Endodermal cell (in vitro differentiated cells): ENCODE measurements around the gene PPP2R2C. TPM values are rescaled to one million over a fixed set of nuclear protein-coding genes. Genes with fewer than 3 reads are reported as not detected.
A peak's percentile ranks its signal among the peaks of the same experiment; 100 is the strongest.

Experiments used
- DNase-seq: peaks from one replicate; pipeline ENCODE4 v3.0.0-alpha.2; 2017
- H3K27ac ChIP-seq: 2 replicates; pipeline ENCODE4 v1.5.1; 2013; ENCODE audit warnings: mild to moderate bottlenecking, low read depth, low read length, moderate library complexity
- H3K27me3 ChIP-seq: 2 replicates; pipeline ENCODE4 v1.6.1; 2013; ENCODE audit warnings: mild to moderate bottlenecking, low read length, moderate library complexity; ENCODE audit not compliant: insufficient read depth, control insufficient read depth, poor library complexity, severe bottlenecking
- H3K36me3 ChIP-seq: 2 replicates; pipeline ENCODE4 v1.7.0; 2013; ENCODE audit warnings: mild to moderate bottlenecking, low read length, moderate library complexity; ENCODE audit not compliant: control insufficient read depth, insufficient read depth
- H3K4me1 ChIP-seq: one replicate; pipeline ENCODE4 v1.7.0; 2013; ENCODE audit warnings: low read length; ENCODE audit not compliant: control insufficient read depth, insufficient read depth
- H3K4me3 ChIP-seq: 2 replicates; pipeline ENCODE4 v1.5.1; 2013; ENCODE audit warnings: mild to moderate bottlenecking, low read length, moderate library complexity
- H3K9ac ChIP-seq: 2 replicates; pipeline ENCODE4 v1.6.1; 2013; ENCODE audit warnings: mild to moderate bottlenecking, low read length, moderate library complexity; ENCODE audit not compliant: poor library complexity, severe bottlenecking; ENCODE audit errors: extremely low read depth
- H3K9me3 ChIP-seq: 2 replicates; pipeline ENCODE4 v1.6.1; 2013; ENCODE audit warnings: mild to moderate bottlenecking, low read length, moderate library complexity; ENCODE audit not compliant: control insufficient read depth
- H3K27ac Mint-ChIP-seq: 2 replicates; pipeline ENCODE4 v1.8.0; 2020; ENCODE audit warnings: mixed read lengths
- H3K27me3 Mint-ChIP-seq: 2 replicates; pipeline ENCODE4 v1.8.0; 2021; ENCODE audit warnings: mild to moderate bottlenecking, mixed read lengths; ENCODE audit not compliant: insufficient read depth
- H3K36me3 Mint-ChIP-seq: 2 replicates; pipeline ENCODE4 v1.8.0; 2020; ENCODE audit warnings: low read depth, mixed read lengths
- H3K4me1 Mint-ChIP-seq: 2 replicates; pipeline ENCODE4 v1.8.0; 2020; ENCODE audit warnings: mixed read lengths
- H3K4me3 Mint-ChIP-seq: 2 replicates; pipeline ENCODE4 v1.8.0; 2020; ENCODE audit warnings: mild to moderate bottlenecking, moderate library complexity, mixed read lengths
- H3K9me3 Mint-ChIP-seq: 2 replicates; pipeline ENCODE4 v1.8.0; 2020; ENCODE audit warnings: mild to moderate bottlenecking, mixed read lengths
- WGBS, 2 experiments: methylation state at CpG; one replicate each; pipeline versions ENCODE4 v1.1.5 to v1.1.7; 2013; ENCODE audit warnings: missing lambda C conversion rate in 2 of 2, mixed read lengths in 1 of 2; ENCODE audit not compliant: insufficient coverage in 1 of 2, insufficient read length in 1 of 2; 5-methylcytosine and 5-hydroxymethylcytosine counted together
- total RNA-seq, 2 donors: library from RNA; stranded (reverse); fragmentation: NEBNext Ultra II Directional in 1 of 2; extraction: Animal tissue kit (Norgen Biotek cat#: 25700) in 1 of 2; gene quantifications; 2 replicates in 1 of 2; 3 replicates in 1 of 2; pipeline ENCODE4 v1.2.1, GENCODE V29; 2021
- TF ChIP-seq, protein P1 (sequence below): fragments of 200-600 bp; sonication (generic); conservative IDR thresholded peaks from 2 replicates; pipeline ENCODE4 v1.5.0; 2021; ENCODE audit warnings: antibody characterized with exemption, mild to moderate bottlenecking

PPP2R2C gene
- total RNA-seq, 2 donors from 2014 or later: 4.4 to 19.2 TPM

DNA sequence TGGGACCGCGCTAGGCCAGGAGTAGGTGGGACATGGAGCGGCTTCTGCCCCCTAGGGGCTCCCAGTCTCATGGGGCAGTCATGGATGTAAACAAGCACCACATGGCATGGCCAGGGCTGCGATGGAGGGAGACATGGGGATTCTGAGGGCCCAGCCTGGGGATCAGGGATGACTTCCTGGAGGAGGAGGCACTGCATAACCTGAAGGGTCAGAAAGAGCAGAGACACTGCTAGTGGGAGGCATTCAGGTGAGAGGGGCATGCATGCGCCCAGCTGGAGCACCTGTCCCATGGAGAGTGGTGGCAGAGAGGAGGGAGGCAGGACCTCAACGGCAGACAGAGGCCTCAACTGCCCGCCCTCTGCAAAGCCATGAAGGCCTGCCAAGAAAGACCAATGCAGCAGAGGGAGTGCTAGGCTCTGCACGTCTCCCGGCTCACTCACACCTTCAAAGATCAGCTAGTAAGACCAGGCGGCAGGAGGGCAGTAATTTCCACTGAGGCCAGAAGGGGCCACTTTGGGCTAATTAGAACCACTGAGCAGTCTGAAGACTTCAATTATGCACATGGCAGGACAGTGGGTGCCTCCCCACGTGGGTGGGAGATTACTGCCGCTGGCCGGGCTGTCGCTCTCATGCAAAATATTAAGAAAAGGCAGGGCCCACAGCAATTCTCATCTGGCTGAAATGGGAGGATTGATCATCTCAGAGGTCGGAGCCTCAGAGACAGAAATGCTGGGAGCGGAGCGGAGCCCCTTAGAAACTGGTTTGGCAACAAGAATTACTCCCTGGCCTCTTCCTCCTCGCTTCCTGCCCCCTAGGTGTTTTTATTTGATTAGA lies 69.6 kb downstream of the PPP2R2C start:
- Histone ChIP-seq H3K4me1 (no peaks in the 10 kb centered on the region), H3K9ac (no peak overlapping the region), H3K27me3 (no peaks in the 10 kb centered on the region), H3K9me3 (no peaks in the 10 kb centered on the region), H3K36me3 (no peaks in the 10 kb centered on the region), H3K4me3 (no peak overlapping the region), H3K27ac (no peak overlapping the region)
- no peak overlapping the region for H3K4me3 Mint-ChIP-seq
- peak; percentile 82 for DNase-seq
- no peaks in the 10 kb centered on the region for H3K27me3 Mint-ChIP-seq
- TF ChIP-seq, protein P1, sequence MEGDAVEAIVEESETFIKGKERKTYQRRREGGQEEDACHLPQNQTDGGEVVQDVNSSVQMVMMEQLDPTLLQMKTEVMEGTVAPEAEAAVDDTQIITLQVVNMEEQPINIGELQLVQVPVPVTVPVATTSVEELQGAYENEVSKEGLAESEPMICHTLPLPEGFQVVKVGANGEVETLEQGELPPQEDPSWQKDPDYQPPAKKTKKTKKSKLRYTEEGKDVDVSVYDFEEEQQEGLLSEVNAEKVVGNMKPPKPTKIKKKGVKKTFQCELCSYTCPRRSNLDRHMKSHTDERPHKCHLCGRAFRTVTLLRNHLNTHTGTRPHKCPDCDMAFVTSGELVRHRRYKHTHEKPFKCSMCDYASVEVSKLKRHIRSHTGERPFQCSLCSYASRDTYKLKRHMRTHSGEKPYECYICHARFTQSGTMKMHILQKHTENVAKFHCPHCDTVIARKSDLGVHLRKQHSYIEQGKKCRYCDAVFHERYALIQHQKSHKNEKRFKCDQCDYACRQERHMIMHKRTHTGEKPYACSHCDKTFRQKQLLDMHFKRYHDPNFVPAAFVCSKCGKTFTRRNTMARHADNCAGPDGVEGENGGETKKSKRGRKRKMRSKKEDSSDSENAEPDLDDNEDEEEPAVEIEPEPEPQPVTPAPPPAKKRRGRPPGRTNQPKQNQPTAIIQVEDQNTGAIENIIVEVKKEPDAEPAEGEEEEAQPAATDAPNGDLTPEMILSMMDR: peak; percentile 63
- 70 to 76% methylated on average over 11 to 18 of the region's 18 CpGs for WGBS, 2 experiments
- no peaks in the 10 kb centered on the region for H3K9me3 Mint-ChIP-seq
- H3K27ac Mint-ChIP-seq: no peak overlapping the region
- no peaks in the 10 kb centered on the region for H3K36me3 Mint-ChIP-seq
- H3K4me1 Mint-ChIP-seq: peaks cover 25% of the 10 kb centered on the region

DNA sequence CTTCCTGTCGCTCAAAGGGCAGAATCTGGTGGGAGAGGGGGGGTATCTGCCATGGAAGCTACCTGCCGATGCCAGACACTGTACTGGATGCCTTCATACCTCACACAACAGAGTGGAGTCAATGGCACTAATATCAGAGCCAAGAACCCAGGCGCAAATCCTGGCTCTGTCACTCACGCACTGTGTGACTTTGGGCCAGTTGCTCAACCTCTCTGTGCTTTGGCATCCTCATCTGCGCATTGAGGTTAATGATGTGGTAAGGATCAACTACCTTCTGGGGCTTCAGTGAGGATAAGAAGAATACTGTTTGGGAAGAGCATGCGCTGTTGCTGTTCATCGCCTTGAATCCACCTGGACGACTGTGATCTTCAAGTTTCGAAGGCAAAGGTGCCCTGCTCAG lies 70.6 kb downstream of the PPP2R2C start:
- Histone ChIP-seq H3K4me1 (no peaks in the 10 kb centered on the region), H3K36me3 (no peaks in the 10 kb centered on the region), H3K9ac (no peak overlapping the region), H3K9me3 (no peaks in the 10 kb centered on the region), H3K4me3 (no peak overlapping the region), H3K27me3 (no peaks in the 10 kb centered on the region), H3K27ac (no peak overlapping the region)
- H3K9me3 Mint-ChIP-seq: no peaks in the 10 kb centered on the region
- 93 to 95% methylated on average over 7 to 9 of the region's 9 CpGs for WGBS, 2 experiments
- H3K4me3 Mint-ChIP-seq: no peak overlapping the region
- H3K27ac Mint-ChIP-seq: no peak overlapping the region
- peaks cover 27% of the 10 kb centered on the region for H3K4me1 Mint-ChIP-seq
- no peak for DNase-seq
- no peaks in the 10 kb centered on the region for H3K27me3 Mint-ChIP-seq
- no peaks in the 10 kb centered on the region for H3K36me3 Mint-ChIP-seq
- TF ChIP-seq, protein P1: no peak

DNA sequence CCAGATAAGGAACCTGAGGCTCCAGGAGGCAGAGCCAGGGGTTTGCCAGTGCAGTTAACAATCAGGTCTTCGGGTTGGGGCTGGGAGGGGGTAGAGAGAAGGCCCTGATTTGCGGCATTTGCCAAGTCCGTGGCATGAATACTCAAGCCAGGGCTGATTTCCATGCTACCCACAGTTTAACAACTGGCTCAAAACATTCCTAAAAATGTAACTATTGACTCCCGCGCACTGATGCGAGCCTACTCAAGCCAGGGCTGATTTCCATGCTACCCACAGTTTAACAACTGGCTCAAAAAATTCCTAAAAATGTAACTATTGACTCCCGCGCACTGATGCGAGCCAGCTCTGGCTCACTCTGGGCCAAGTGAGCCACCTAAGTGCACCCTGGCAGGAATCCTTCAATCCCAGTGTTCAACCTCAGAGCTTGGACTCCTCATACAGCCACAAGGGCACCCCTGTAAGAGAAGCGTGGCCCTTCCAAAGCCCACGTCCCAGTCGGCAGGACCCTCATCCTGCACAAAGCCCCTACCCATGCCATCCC lies 75.6 kb downstream of the PPP2R2C start:
- no peak overlapping the region for H3K4me3 Mint-ChIP-seq
- 91 to 92% methylated on average over 3 to 12 of the region's 12 CpGs for WGBS, 2 experiments

More for the DNA sequence above, 75.6 kb downstream of the PPP2R2C start:
- Mint-ChIP-seq H3K27me3 (no peaks in the 10 kb centered on the region), H3K36me3 (no peaks in the 10 kb centered on the region), H3K9me3 (no peaks in the 10 kb centered on the region), H3K4me1 (peaks cover 5% of the 10 kb centered on the region), H3K27ac (no peak overlapping the region)
- no peak for DNase-seq
- Histone ChIP-seq H3K9ac (no peak overlapping the region), H3K4me1 (no peaks in the 10 kb centered on the region), H3K27me3 (no peaks in the 10 kb centered on the region), H3K36me3 (no peaks in the 10 kb centered on the region), H3K9me3 (no peaks in the 10 kb centered on the region), H3K27ac (no peak overlapping the region), H3K4me3 (no peak overlapping the region)
- TF ChIP-seq, protein P1: no peak
